Astrocyte (in vitro differentiated cells and primary cell): ENCODE data around the gene ST6GALNAC1.

ENCODE experiments used
- CTCF ChIP-seq: IDR thresholded peaks from 2 replicates; pipeline ENCODE4 v1.5.1; 2011; ENCODE audit warnings: low read depth, mild to moderate bottlenecking, inconsistent platforms, low read length, moderate library complexity; ENCODE audit not compliant: insufficient read depth
- EZH2 ChIP-seq: IDR thresholded peaks from 2 replicates; pipeline ENCODE4 v1.6.1; 2012; ENCODE audit warnings: mild to moderate bottlenecking, low read length, inconsistent platforms; ENCODE audit not compliant: insufficient read depth

- TF ChIP-seq CTCF (no peak), EZH2 (no peak)
Observed at GRCh38 chr17:76683921-76684745, 40.6 kb upstream of the ST6GALNAC1 start.
